Panc1 (cell line): ENCODE data around the gene ZIC4. TPM values are rescaled to one million over a fixed set of nuclear protein-coding genes. Genes with fewer than 3 reads are reported as not detected.

Source experiments
- ATAC-seq: fragments of 200-7000 bp; cut with Tn5 transposase; 2 replicates; pipeline ENCODE4 v1.9.1; 2020; ENCODE audit warnings: mild to moderate bottlenecking, moderate library complexity
- BruUV-seq: library from RNA; stranded (reverse); fragments of 400-500 nt; replicated peaks from 2 replicates; lab custom pipeline; 2021; lab: Mats Ljungman, UMichigan
- CTCF ChIA-PET: fragments of 300-600 bp; sonication (Branson Sonifier 250); formaldehyde crosslinking; loops from one replicate; lab custom pipeline; 2022; ENCODE audit warnings: antibody characterized with exemption; lab: Charles Lee
- POLR2A ChIA-PET: fragments of 300-600 bp; sonication (Branson Sonifier 250); formaldehyde crosslinking; loops from one replicate; lab custom pipeline; 2022; ENCODE audit warnings: antibody characterized with exemption; lab: Charles Lee
- DNase-seq: peaks from one replicate; pipeline ENCODE4 v3.0.0-alpha.2; 2010; ENCODE audit warnings: low read depth, low spot score
- H3K27ac ChIP-seq: 2 replicates; pipeline ENCODE4 v1.5.1; 2011; ENCODE audit warnings: mild to moderate bottlenecking, low read length, inconsistent platforms
- H3K27me3 ChIP-seq: fragments of 200-500 bp; sonication (Bioruptor generic); 2 replicates; pipeline ENCODE4 v1.6.0; 2014; ENCODE audit warnings: low read length, inconsistent platforms; ENCODE audit not compliant: control insufficient read depth, insufficient read depth
- H3K36me3 ChIP-seq: fragments of 200-500 bp; sonication (Bioruptor generic); 2 replicates; pipeline ENCODE4 v1.5.1; 2014; ENCODE audit warnings: inconsistent platforms, mild to moderate bottlenecking, low read length, moderate library complexity; ENCODE audit not compliant: control insufficient read depth, insufficient read depth
- H3K4me1 ChIP-seq: 2 replicates; pipeline ENCODE4 v1.5.1; 2011; ENCODE audit warnings: inconsistent platforms, mild to moderate bottlenecking, low read length, moderate library complexity; ENCODE audit not compliant: control insufficient read depth, insufficient read depth
- H3K4me3 ChIP-seq, 2 experiments: 2 replicates each; pipeline ENCODE4 v1.5.1; 2011 to 2012; ENCODE audit warnings: low read depth in 2 of 2, low read length in 2 of 2, mild to moderate bottlenecking in 2 of 2, inconsistent platforms in 1 of 2, moderate library complexity in 1 of 2
- H3K9me3 ChIP-seq: fragments of 200-500 bp; sonication (Bioruptor generic); 2 replicates; pipeline ENCODE4 v1.5.1; 2014; ENCODE audit warnings: low read depth, mild to moderate bottlenecking, inconsistent platforms, low read length, moderate library complexity; ENCODE audit not compliant: control insufficient read depth, insufficient read depth
- POLR2AphosphoS5 ChIP-seq: IDR thresholded peaks from 2 replicates; pipeline ENCODE4 v1.6.1; 2012; ENCODE audit warnings: mild to moderate bottlenecking, low read depth, low read length, moderate library complexity
- SIN3A ChIP-seq: IDR thresholded peaks from 2 replicates; pipeline ENCODE4 v1.6.1; 2012; ENCODE audit warnings: low read depth, mild to moderate bottlenecking, low read length, moderate library complexity, borderline replicate concordance; ENCODE audit not compliant: insufficient read depth
- TCF7L2 ChIP-seq: IDR thresholded peaks from 2 replicates; pipeline ENCODE4 v1.6.1; 2011; ENCODE audit warnings: mild to moderate bottlenecking, low read depth, low read length, inconsistent platforms
- in situ Hi-C: cut with HindIII; loops from 2 replicates; pipeline ENCODE4 v1.10.0; 2016; ENCODE audit warnings: low sequenced_read_pairs, low pct_unique_long_range_greater_than_20kb
- intact Hi-C: fragments of 100-400 bp; cut with micrococcal nuclease; formaldehyde crosslinking; loops from one replicate; pipeline ENCODE4 v1.10.0; 2022; ENCODE audit not compliant: unreplicated experiment
- total RNA-seq: library from RNA; stranded (reverse); gene quantifications from one replicate; pipeline ENCODE4 v1.2.1, GENCODE V29; 2021; ENCODE audit not compliant: unreplicated experiment
- TF ChIP-seq, protein P1 (sequence below): fragments of 450-650 bp; IDR thresholded peaks from 2 replicates; pipeline ENCODE4 v1.5.1; 2017; ENCODE audit warnings: mild to moderate bottlenecking
- TF ChIP-seq, protein P2 (sequence below), 2 experiments: IDR thresholded peaks; 2 replicates each; pipeline ENCODE4 v1.6.1; 2011 to 2012; ENCODE audit warnings: low read depth in 2 of 2, control low read depth in 1 of 2, low read length in 1 of 2, mild to moderate bottlenecking in 1 of 2, moderate library complexity in 1 of 2; ENCODE audit not compliant: insufficient read depth in 1 of 2

Gene ZIC4
- total RNA-seq, 1 experiment from 2014 or later: not detected

GRCh38 chr3:147425388-147425850, 19.1 kb upstream of the ZIC4 start:
- intact Hi-C loops (no loop called here), in situ Hi-C loops (no loop called here)
- H3K4me1 ChIP-seq: no peaks in the 10 kb centered on the region
- POLR2A ChIA-PET: no interaction called here
- no peaks in the 10 kb centered on the region for H3K9me3 ChIP-seq
- DNase-seq (no peak), ATAC-seq (no peak)
- no peaks in the 10 kb centered on the region; the same call in 1 of the 2 replicates for H3K27me3 ChIP-seq
- BruUV-seq: no TSS peak
- TF ChIP-seq, protein P1, sequence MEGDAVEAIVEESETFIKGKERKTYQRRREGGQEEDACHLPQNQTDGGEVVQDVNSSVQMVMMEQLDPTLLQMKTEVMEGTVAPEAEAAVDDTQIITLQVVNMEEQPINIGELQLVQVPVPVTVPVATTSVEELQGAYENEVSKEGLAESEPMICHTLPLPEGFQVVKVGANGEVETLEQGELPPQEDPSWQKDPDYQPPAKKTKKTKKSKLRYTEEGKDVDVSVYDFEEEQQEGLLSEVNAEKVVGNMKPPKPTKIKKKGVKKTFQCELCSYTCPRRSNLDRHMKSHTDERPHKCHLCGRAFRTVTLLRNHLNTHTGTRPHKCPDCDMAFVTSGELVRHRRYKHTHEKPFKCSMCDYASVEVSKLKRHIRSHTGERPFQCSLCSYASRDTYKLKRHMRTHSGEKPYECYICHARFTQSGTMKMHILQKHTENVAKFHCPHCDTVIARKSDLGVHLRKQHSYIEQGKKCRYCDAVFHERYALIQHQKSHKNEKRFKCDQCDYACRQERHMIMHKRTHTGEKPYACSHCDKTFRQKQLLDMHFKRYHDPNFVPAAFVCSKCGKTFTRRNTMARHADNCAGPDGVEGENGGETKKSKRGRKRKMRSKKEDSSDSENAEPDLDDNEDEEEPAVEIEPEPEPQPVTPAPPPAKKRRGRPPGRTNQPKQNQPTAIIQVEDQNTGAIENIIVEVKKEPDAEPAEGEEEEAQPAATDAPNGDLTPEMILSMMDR: no peak
- no peak for TF ChIP-seq SIN3A
- TF ChIP-seq, protein P2, sequence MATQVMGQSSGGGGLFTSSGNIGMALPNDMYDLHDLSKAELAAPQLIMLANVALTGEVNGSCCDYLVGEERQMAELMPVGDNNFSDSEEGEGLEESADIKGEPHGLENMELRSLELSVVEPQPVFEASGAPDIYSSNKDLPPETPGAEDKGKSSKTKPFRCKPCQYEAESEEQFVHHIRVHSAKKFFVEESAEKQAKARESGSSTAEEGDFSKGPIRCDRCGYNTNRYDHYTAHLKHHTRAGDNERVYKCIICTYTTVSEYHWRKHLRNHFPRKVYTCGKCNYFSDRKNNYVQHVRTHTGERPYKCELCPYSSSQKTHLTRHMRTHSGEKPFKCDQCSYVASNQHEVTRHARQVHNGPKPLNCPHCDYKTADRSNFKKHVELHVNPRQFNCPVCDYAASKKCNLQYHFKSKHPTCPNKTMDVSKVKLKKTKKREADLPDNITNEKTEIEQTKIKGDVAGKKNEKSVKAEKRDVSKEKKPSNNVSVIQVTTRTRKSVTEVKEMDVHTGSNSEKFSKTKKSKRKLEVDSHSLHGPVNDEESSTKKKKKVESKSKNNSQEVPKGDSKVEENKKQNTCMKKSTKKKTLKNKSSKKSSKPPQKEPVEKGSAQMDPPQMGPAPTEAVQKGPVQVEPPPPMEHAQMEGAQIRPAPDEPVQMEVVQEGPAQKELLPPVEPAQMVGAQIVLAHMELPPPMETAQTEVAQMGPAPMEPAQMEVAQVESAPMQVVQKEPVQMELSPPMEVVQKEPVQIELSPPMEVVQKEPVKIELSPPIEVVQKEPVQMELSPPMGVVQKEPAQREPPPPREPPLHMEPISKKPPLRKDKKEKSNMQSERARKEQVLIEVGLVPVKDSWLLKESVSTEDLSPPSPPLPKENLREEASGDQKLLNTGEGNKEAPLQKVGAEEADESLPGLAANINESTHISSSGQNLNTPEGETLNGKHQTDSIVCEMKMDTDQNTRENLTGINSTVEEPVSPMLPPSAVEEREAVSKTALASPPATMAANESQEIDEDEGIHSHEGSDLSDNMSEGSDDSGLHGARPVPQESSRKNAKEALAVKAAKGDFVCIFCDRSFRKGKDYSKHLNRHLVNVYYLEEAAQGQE (IDR thresholded peaks at IDR 0.05; ENCODE audit: insufficient read depth in 1 of 2, low read depth in 2 of 2, low read length in 1 of 2): no peak
- no peak for TF ChIP-seq POLR2AphosphoS5
- TF ChIP-seq TCF7L2: no peak
- H3K4me3 ChIP-seq: no peak overlapping the region
- CTCF ChIA-PET: no interaction called here
- H3K27ac ChIP-seq: no peak overlapping the region
- H3K36me3 ChIP-seq: no peaks in the 10 kb centered on the region

GRCh38 chr3:147424581-147425387, 18.4 kb upstream of the ZIC4 start:
- no peaks in the 10 kb centered on the region for H3K9me3 ChIP-seq
- ATAC-seq: no peak
- H3K27ac ChIP-seq: no peak overlapping the region
- no peak for DNase-seq
- in situ Hi-C loops: no loop called here
- CTCF ChIA-PET: no interaction called here
- H3K27me3 ChIP-seq: no peaks in the 10 kb centered on the region; the same call in 1 of the 2 replicates
- TF ChIP-seq, protein P1: no peak
- no peak for TF ChIP-seq TCF7L2
- no peak for TF ChIP-seq POLR2AphosphoS5
- TF ChIP-seq, protein P2 (IDR thresholded peaks at IDR 0.05; ENCODE audit: insufficient read depth in 1 of 2, low read depth in 2 of 2, low read length in 1 of 2): no peak
- no peak for TF ChIP-seq SIN3A
- H3K4me3 ChIP-seq: no peak overlapping the region
- no peaks in the 10 kb centered on the region for H3K4me1 ChIP-seq
- no TSS peak for BruUV-seq
- intact Hi-C loops: no loop called here
- no peaks in the 10 kb centered on the region for H3K36me3 ChIP-seq
- POLR2A ChIA-PET: no interaction called here
